Measurements from ENCODE around the gene GGCT.

The GGCT gene

GRCh38 chr7:30459591-30460245, 44.9 kb downstream of the GGCT start:
- peak; percentile 60 for DNase-seq

GRCh38 chr7:30458311-30458710, 46.3 kb downstream of the GGCT start:
- DNase-seq = no peak

- no peak for DNase-seq
Measured at GRCh38 chr7:30453921-30454320, 50.7 kb downstream of the GGCT start.

GRCh38 chr7:30453016-30453415, 51.6 kb downstream of the GGCT start:
- DNase-seq = no peak

- no peak for DNase-seq
Measured at GRCh38 chr7:30452280-30452930, 52.2 kb downstream of the GGCT start.

- DNase-seq = no peak
Measured at GRCh38 chr7:30451539-30452279, 52.9 kb downstream of the GGCT start.

GRCh38 chr7:30450983-30451497, 53.6 kb downstream of the GGCT start:
- no peak for DNase-seq

- DNase-seq = no peak
Measured at GRCh38 chr7:30450240-30450982, 54.2 kb downstream of the GGCT start.

- DNase-seq = no peak
Measured at GRCh38 chr7:30448461-30449189, 56.0 kb downstream of the GGCT start.

- DNase-seq = no peak
Measured at GRCh38 chr7:30447466-30447865, 57.2 kb downstream of the GGCT start.
